IMR-90 (cell line): ENCODE measurements around the gene LAMC3. TPM values are rescaled to one million over a fixed set of nuclear protein-coding genes. Genes with fewer than 3 reads are reported as not detected.

ENCODE experiments used
- ATAC-seq: fragments of 200-7000 bp; cut with Tn5 transposase; 2 replicates; pipeline ENCODE4 v1.9.1; 2020; ENCODE audit warnings: low read depth, mild to moderate bottlenecking, moderate library complexity
- BruUV-seq: library from RNA; stranded (reverse); fragments of 400-500 nt; replicated peaks from 2 replicates; lab custom pipeline; 2021; lab: Mats Ljungman, UMichigan
- CTCF ChIA-PET: fragments of 300-600 bp; formaldehyde crosslinking; extraction: SDS; loops from one replicate; lab custom pipeline; 2021; ENCODE audit warnings: antibody characterized with exemption; lab: Yijun Ruan, JAX
- POLR2A ChIA-PET: fragments of 300-600 bp; sonication (Branson Sonifier 250); formaldehyde crosslinking; loops from one replicate; lab custom pipeline; 2022; ENCODE audit warnings: antibody characterized with exemption; ENCODE audit not compliant: unreplicated experiment; lab: Charles Lee
- DNase-seq: peaks from one replicate; pipeline ENCODE4 v3.0.0; 2013
- H2AFZ ChIP-seq: replicated peaks from 2 replicates; pipeline ENCODE3; 2013; ENCODE audit warnings: low read length, mild to moderate bottlenecking; ENCODE audit not compliant: poor library complexity
- H2AK5ac ChIP-seq: 2 replicates; pipeline ENCODE4 v1.6.1; 2013; ENCODE audit warnings: low read depth, low read length, inconsistent platforms
- H2AK9ac ChIP-seq: replicated peaks from 2 replicates; pipeline ENCODE3; 2013; ENCODE audit warnings: mild to moderate bottlenecking, low read depth, low read length, moderate library complexity; ENCODE audit not compliant: poor library complexity
- H2BK120ac ChIP-seq: 2 replicates; pipeline ENCODE4 v1.6.1; 2013; ENCODE audit warnings: low read depth, low read length, inconsistent platforms
- H2BK15ac ChIP-seq: 3 replicates; pipeline ENCODE4 v1.6.1; 2013; ENCODE audit warnings: low read depth, low read length, inconsistent platforms
- H2BK20ac ChIP-seq: 2 replicates; pipeline ENCODE4 v1.6.1; 2013; ENCODE audit warnings: low read depth, mild to moderate bottlenecking, inconsistent platforms, low read length, moderate library complexity
- H2BK5ac ChIP-seq: 2 replicates; pipeline ENCODE4 v1.6.1; 2013; ENCODE audit warnings: mild to moderate bottlenecking, low read depth, low read length, inconsistent platforms; ENCODE audit not compliant: poor library complexity, severe bottlenecking
- H3K14ac ChIP-seq: replicated peaks from 2 replicates; pipeline ENCODE4 v1.6.1; 2013; ENCODE audit warnings: low read depth, low read length, inconsistent platforms
- H3K18ac ChIP-seq: 2 replicates; pipeline ENCODE4 v1.6.1; 2013; ENCODE audit warnings: low read depth, low read length, control low read depth
- H3K23ac ChIP-seq: 2 replicates; pipeline ENCODE4 v1.6.1; 2013; ENCODE audit warnings: low read depth, low read length, inconsistent platforms
- H3K27ac ChIP-seq: 2 replicates; pipeline ENCODE4 v1.5.1; 2013; ENCODE audit warnings: mild to moderate bottlenecking, control low read depth, low read length; ENCODE audit not compliant: insufficient read depth
- H3K27me3 ChIP-seq: 2 replicates; pipeline ENCODE4 v1.6.1; 2013; ENCODE audit warnings: low read length; ENCODE audit not compliant: control insufficient read depth, insufficient read depth
- H3K36me3 ChIP-seq: 2 replicates; pipeline ENCODE4 v1.6.1; 2013; ENCODE audit warnings: low read length, mixed read lengths; ENCODE audit not compliant: control insufficient read depth, insufficient read depth
- H3K4ac ChIP-seq: 2 replicates; pipeline ENCODE4 v1.6.1; 2013; ENCODE audit warnings: low read depth, low read length, inconsistent platforms
- H3K4me1 ChIP-seq: 2 replicates; pipeline ENCODE4 v1.6.1; 2013; ENCODE audit warnings: low read length, mixed read lengths; ENCODE audit not compliant: control insufficient read depth, insufficient read depth
- H3K4me2 ChIP-seq: 2 replicates; pipeline ENCODE4 v1.6.1; 2013; ENCODE audit warnings: low read depth, mild to moderate bottlenecking, control low read depth, low read length, moderate library complexity
- H3K4me3 ChIP-seq: 2 replicates; pipeline ENCODE4 v1.5.1; 2013; ENCODE audit warnings: low read depth, mild to moderate bottlenecking, control low read depth, low read length, moderate library complexity; ENCODE audit not compliant: insufficient read depth
- H3K56ac ChIP-seq: 2 replicates; pipeline ENCODE4 v1.6.1; 2013; ENCODE audit warnings: low read length, inconsistent platforms; ENCODE audit not compliant: insufficient read depth; ENCODE audit errors: extremely low read depth
- H3K79me1 ChIP-seq, 2 experiments: 2 replicates each; pipeline ENCODE4 v1.6.1; 2013; ENCODE audit warnings: low read length in 2 of 2, inconsistent platforms in 1 of 2, low read depth in 1 of 2
- H3K9ac ChIP-seq: 2 replicates; pipeline ENCODE4 v1.6.1; 2013; ENCODE audit warnings: low read depth, low read length, control low read depth
- H3K9me1 ChIP-seq: 2 replicates; pipeline ENCODE4 v1.6.1; 2013; ENCODE audit warnings: low read length, inconsistent platforms; ENCODE audit not compliant: insufficient read depth
- H3K9me3 ChIP-seq: 2 replicates; pipeline ENCODE4 v1.6.1; 2013; ENCODE audit warnings: low read length; ENCODE audit not compliant: control insufficient read depth, insufficient read depth
- H4K20me1 ChIP-seq: 2 replicates; pipeline ENCODE4 v1.6.1; 2013; ENCODE audit warnings: low read length, inconsistent platforms; ENCODE audit not compliant: insufficient read depth
- H4K5ac ChIP-seq: 2 replicates; pipeline ENCODE4 v1.6.1; 2013; ENCODE audit warnings: mild to moderate bottlenecking, low read depth, low read length, control low read depth
- H4K8ac ChIP-seq, 2 experiments: 2 replicates each; pipeline ENCODE4 v1.6.1; 2013; ENCODE audit warnings: low read depth in 2 of 2, low read length in 2 of 2, control low read depth in 1 of 2, inconsistent platforms in 1 of 2
- H4K91ac ChIP-seq: 2 replicates; pipeline ENCODE4 v1.6.1; 2013; ENCODE audit warnings: low read depth, low read length, inconsistent platforms; ENCODE audit not compliant: insufficient read depth
- BHLHE40 ChIP-seq: fragments of 150-350 bp; IDR thresholded peaks from 2 replicates; pipeline ENCODE4 v1.6.1; 2016; ENCODE audit warnings: mild to moderate bottlenecking, low read depth, low read length
- CEBPB ChIP-seq: IDR thresholded peaks from 2 replicates; pipeline ENCODE4 v1.6.1; 2012; ENCODE audit warnings: low read depth, low read length, improper control_type of control experiment
- CHD1 ChIP-seq: IDR thresholded peaks from 2 replicates; pipeline ENCODE4 v1.6.1; 2012; ENCODE audit warnings: low read depth, low read length, improper control_type of control experiment
- FOS ChIP-seq: fragments of 150-350 bp; IDR thresholded peaks from 2 replicates; pipeline ENCODE4 v1.6.1; 2016; ENCODE audit warnings: low read depth, low read length
- MAFK ChIP-seq: IDR thresholded peaks from 2 replicates; pipeline ENCODE4 v1.6.1; 2012; ENCODE audit warnings: low read depth, low read length, improper control_type of control experiment
- MAZ ChIP-seq: IDR thresholded peaks from 2 replicates; pipeline ENCODE4 v1.6.1; 2012; ENCODE audit warnings: low read depth, mild to moderate bottlenecking, low read length, improper control_type of control experiment, moderate library complexity, borderline replicate concordance
- MXI1 ChIP-seq: IDR thresholded peaks from 2 replicates; pipeline ENCODE4 v1.6.1; 2012; ENCODE audit warnings: low read depth, mild to moderate bottlenecking, low read length, moderate library complexity, borderline replicate concordance
- NFE2L2 ChIP-seq: fragments of 150-350 bp; IDR thresholded peaks from 2 replicates; pipeline ENCODE4 v1.6.1; 2016; ENCODE audit warnings: low read depth, mild to moderate bottlenecking, low read length
- POLR2A ChIP-seq: IDR thresholded peaks from 2 replicates; pipeline ENCODE4 v1.6.1; 2012; ENCODE audit warnings: mild to moderate bottlenecking, low read depth, low read length
- RAD21 ChIP-seq: IDR thresholded peaks from 2 replicates; pipeline ENCODE4 v1.6.1; 2012; ENCODE audit warnings: low read length, improper control_type of control experiment
- RCOR1 ChIP-seq: IDR thresholded peaks from 2 replicates; pipeline ENCODE4 v1.6.1; 2012; ENCODE audit warnings: mild to moderate bottlenecking, low read length, improper control_type of control experiment; ENCODE audit not compliant: insufficient replicate concordance
- RFX5 ChIP-seq: IDR thresholded peaks from 2 replicates; pipeline ENCODE4 v1.8.0; 2012; ENCODE audit warnings: low read depth, mild to moderate bottlenecking, low read length, moderate library complexity
- SMC3 ChIP-seq: fragments of 150-350 bp; IDR thresholded peaks from 2 replicates; pipeline ENCODE4 v1.6.1; 2016; ENCODE audit warnings: low read depth, mild to moderate bottlenecking, antibody characterized with exemption, low read length, moderate library complexity
- WGBS, 2 experiments: methylation state at CpG; one replicate each; pipeline versions ENCODE4 v1.1.5 to v1.1.7; 2013; ENCODE audit warnings: missing lambda C conversion rate in 2 of 2; ENCODE audit not compliant: insufficient read length in 1 of 2; ENCODE audit errors: extremely low coverage in 2 of 2; 5-methylcytosine and 5-hydroxymethylcytosine counted together
- dilution Hi-C: fragments of 300-500 bp; cut with HindIII; formaldehyde crosslinking; loops from one replicate; pipeline ENCODE4 v1.14.3; 2018; ENCODE audit warnings: low sequenced_read_pairs; ENCODE audit not compliant: unreplicated experiment
- in situ Hi-C: fragments of 300-500 bp; cut with MboI; formaldehyde crosslinking; loops from 3 replicates; pipeline ENCODE4 v1.14.3; 2019; ENCODE audit warnings: low sequenced_read_pairs, inconsistent platforms, mixed read lengths
- intact Hi-C: fragments of 100-400 bp; cut with micrococcal nuclease; formaldehyde crosslinking; loops from 2 replicates; pipeline ENCODE4 v1.10.0; 2022
- polyA plus RNA-seq, 3 experiments: library from polyadenylated mRNA; depleted of rRNA; stranded (reverse); fragments of >200 nt; gene quantifications; 2 replicates each; pipeline ENCODE4 v1.2.3, GENCODE V29; 2012; ENCODE audit warnings: low replicate concordance in 1 of 3
- total RNA-seq: library from RNA; depleted of rRNA; stranded (reverse); fragments of >200 nt; gene quantifications from 2 replicates; pipeline ENCODE4 v1.2.3, GENCODE V29; 2012
- TF ChIP-seq, protein P1 (sequence below): conservative IDR thresholded peaks from 2 replicates; pipeline ENCODE4 v1.5.1; 2012; ENCODE audit warnings: mild to moderate bottlenecking, low read depth, low read length, improper control_type of control experiment
- TF ChIP-seq, protein P2 (sequence below): fragments of 150-350 bp; IDR thresholded peaks from 2 replicates; pipeline ENCODE4 v1.6.1; 2016; ENCODE audit warnings: low read depth, mild to moderate bottlenecking, low read length, moderate library complexity, borderline replicate concordance
- TF ChIP-seq, protein P3 (sequence below): fragments of 150-350 bp; IDR thresholded peaks from 2 replicates; pipeline ENCODE4 v1.6.1; 2017; ENCODE audit warnings: mild to moderate bottlenecking, antibody characterized with exemption, low read length, low read depth

LAMC3 gene
- total and polyA plus RNA-seq, 2 of the 4 experiments (the other 2 are of a cell fraction), result not detected

DNA sequence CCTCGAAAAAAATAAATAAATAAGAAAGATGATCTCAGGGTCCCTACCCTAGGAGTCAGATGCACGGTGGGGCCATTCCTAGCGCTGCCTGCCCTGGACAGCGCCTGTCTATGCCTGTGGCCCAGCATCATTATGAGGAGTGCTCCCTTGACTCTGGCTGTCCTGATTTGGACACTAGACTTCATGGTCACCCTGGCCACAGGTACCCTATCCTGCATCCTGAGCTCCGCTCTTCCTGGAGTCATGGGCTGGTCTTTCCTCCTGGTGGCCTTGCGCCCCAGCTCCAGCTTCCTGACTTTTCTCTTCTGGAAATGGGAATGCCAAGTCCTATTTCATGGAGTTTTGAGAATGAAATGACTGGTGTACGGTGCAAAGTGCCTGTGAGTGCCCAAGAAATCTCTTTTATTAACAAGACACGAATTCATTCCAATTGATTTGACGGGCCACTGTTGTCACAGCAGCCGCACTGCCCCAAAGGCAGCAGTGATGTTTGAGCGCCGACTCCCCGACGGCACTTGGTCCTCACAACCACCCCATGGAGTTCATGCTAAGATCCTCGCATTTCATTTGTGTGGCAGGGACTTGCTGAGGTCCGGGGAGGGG, 86.8 kb downstream of the LAMC3 start:
- Histone ChIP-seq H3K14ac (no peak overlapping the region), H2BK5ac (no peak overlapping the region), H3K27me3 (peaks cover 65% of the 10 kb centered on the region), H3K4me1 (peaks cover 2% of the 10 kb centered on the region; the same call in 1 of the 2 replicates), H4K20me1 (no peaks in the 10 kb centered on the region), H4K5ac (no peak overlapping the region), H3K36me3 (no peaks in the 10 kb centered on the region), H3K23ac (no peak overlapping the region), H3K4me3 (no peak overlapping the region; the same call in 1 of the 2 replicates), H3K79me1 (no peaks in the 10 kb centered on the region), H3K27ac (no peak overlapping the region), H4K8ac (no peak overlapping the region), H3K4ac (no peak overlapping the region), H2BK15ac (no peak overlapping the region), H2BK20ac (no peak overlapping the region), H3K9me3 (0 out of 2 replicates have a peak, but pooled peaks cover 2% of the 10 kb centered on the region), H3K4me2 (peak overlapping the region; percentile 62; the same call in 1 of the 2 replicates), H2AK5ac (no peak overlapping the region), H2AK9ac (no peak overlapping the region), H3K9me1 (no peaks in the 10 kb centered on the region), H2AFZ (no peak overlapping the region), H3K56ac (no peak overlapping the region), H3K18ac (no peak overlapping the region), H4K91ac (no peak overlapping the region), H2BK120ac (no peak overlapping the region), H3K9ac (no peak overlapping the region)
- no peak for DNase-seq
- ChIA-PET CTCF (no interaction called here), POLR2A (interaction anchor here (0.6 kb wide), 1 partner anchor 1920 kb away, joined by 3 read pairs; no protein-coding TSS in a partner anchor)
- no CpG with 5 or more reads among the region's 16 CpGs for WGBS, 2 experiments
- in situ Hi-C loops, result no loop called here
- TF ChIP-seq CEBPB (no peak), NFE2L2 (no peak), CHD1 (no peak), MAFK (no peak), FOS (no peak), RAD21 (no peak), BHLHE40 (no peak), RFX5 (no peak), SMC3 (no peak), MAZ (no peak), RCOR1 (no peak), POLR2A (no peak), MXI1 (no peak)
- TF ChIP-seq, protein P1, sequence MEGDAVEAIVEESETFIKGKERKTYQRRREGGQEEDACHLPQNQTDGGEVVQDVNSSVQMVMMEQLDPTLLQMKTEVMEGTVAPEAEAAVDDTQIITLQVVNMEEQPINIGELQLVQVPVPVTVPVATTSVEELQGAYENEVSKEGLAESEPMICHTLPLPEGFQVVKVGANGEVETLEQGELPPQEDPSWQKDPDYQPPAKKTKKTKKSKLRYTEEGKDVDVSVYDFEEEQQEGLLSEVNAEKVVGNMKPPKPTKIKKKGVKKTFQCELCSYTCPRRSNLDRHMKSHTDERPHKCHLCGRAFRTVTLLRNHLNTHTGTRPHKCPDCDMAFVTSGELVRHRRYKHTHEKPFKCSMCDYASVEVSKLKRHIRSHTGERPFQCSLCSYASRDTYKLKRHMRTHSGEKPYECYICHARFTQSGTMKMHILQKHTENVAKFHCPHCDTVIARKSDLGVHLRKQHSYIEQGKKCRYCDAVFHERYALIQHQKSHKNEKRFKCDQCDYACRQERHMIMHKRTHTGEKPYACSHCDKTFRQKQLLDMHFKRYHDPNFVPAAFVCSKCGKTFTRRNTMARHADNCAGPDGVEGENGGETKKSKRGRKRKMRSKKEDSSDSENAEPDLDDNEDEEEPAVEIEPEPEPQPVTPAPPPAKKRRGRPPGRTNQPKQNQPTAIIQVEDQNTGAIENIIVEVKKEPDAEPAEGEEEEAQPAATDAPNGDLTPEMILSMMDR, result no peak
- TF ChIP-seq, protein P2, sequence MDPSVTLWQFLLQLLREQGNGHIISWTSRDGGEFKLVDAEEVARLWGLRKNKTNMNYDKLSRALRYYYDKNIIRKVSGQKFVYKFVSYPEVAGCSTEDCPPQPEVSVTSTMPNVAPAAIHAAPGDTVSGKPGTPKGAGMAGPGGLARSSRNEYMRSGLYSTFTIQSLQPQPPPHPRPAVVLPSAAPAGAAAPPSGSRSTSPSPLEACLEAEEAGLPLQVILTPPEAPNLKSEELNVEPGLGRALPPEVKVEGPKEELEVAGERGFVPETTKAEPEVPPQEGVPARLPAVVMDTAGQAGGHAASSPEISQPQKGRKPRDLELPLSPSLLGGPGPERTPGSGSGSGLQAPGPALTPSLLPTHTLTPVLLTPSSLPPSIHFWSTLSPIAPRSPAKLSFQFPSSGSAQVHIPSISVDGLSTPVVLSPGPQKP, result no peak
- TF ChIP-seq, protein P3, sequence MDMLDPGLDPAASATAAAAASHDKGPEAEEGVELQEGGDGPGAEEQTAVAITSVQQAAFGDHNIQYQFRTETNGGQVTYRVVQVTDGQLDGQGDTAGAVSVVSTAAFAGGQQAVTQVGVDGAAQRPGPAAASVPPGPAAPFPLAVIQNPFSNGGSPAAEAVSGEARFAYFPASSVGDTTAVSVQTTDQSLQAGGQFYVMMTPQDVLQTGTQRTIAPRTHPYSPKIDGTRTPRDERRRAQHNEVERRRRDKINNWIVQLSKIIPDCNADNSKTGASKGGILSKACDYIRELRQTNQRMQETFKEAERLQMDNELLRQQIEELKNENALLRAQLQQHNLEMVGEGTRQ, result no peak
- ATAC-seq, result no peak
- intact Hi-C loops, result no loop called here
- dilution Hi-C loops, result no loop called here
- no TSS peak for BruUV-seq
